GM12873 (cell line): ENCODE data around the gene SFXN2.
A peak's percentile ranks its signal among the peaks of the same experiment; 100 is the strongest.

Experiments
- TF ChIP-seq, protein P1 (sequence below): IDR thresholded peaks from 2 replicates; pipeline ENCODE4 v1.5.1; 2012; ENCODE audit warnings: low read depth, mild to moderate bottlenecking, moderate library complexity, low read length, control low read depth; ENCODE audit not compliant: insufficient read depth; ENCODE audit errors: missing control alignments

Gene SFXN2

DNA sequence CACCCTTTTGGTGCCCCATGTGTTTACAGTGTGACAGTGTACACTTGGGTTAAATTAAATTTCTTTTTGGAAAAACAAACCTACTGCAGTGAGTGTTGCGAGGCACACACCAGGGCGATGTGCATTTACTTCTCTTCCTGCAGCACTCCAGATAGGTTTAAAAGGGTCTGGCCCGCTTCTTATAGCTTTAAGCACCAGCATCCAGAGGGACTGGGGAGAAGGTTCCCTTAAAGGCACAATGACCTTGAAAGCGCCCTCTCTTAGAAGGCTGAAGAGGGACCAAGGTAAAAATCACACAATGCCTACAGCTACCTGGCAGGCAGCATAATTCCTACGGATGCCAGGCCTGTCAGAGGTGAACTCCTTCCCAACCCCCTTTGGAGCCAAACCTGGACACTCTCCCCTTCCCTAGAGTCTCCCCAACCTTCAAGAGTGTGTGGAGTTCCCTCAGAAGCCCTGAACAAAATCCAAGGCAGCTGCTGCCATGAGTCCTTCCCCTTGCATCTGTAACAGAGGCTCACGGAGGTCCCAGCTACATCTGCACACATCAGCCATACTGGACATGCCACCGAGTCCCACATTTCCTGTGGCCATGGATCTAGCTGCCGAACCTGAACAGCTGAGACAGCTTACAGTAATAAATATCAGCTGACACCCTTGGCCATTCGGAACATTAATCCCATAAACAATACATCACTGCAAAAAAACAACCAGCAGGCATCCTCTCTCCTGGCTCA, 36.9 kb upstream of the SFXN2 start:
- TF ChIP-seq, protein P1, sequence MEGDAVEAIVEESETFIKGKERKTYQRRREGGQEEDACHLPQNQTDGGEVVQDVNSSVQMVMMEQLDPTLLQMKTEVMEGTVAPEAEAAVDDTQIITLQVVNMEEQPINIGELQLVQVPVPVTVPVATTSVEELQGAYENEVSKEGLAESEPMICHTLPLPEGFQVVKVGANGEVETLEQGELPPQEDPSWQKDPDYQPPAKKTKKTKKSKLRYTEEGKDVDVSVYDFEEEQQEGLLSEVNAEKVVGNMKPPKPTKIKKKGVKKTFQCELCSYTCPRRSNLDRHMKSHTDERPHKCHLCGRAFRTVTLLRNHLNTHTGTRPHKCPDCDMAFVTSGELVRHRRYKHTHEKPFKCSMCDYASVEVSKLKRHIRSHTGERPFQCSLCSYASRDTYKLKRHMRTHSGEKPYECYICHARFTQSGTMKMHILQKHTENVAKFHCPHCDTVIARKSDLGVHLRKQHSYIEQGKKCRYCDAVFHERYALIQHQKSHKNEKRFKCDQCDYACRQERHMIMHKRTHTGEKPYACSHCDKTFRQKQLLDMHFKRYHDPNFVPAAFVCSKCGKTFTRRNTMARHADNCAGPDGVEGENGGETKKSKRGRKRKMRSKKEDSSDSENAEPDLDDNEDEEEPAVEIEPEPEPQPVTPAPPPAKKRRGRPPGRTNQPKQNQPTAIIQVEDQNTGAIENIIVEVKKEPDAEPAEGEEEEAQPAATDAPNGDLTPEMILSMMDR: no peak

DNA sequence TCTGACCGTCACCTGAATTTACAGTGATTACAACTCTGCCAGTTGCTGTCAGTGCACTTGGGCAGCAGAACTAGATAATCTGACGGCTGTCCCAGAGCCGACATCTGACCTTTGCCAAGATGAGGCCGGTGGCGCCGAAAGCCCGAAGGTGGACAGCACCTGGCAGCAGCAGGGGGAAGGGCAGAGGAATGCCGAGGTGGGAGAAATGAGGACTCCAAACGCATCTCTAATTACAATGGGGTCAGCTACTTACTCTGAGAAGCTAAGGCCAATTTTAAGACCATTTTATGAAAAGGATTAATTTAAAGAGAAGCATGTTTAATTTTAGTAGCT, 36.4 kb upstream of the SFXN2 start:
- TF ChIP-seq, protein P1: no peak

DNA sequence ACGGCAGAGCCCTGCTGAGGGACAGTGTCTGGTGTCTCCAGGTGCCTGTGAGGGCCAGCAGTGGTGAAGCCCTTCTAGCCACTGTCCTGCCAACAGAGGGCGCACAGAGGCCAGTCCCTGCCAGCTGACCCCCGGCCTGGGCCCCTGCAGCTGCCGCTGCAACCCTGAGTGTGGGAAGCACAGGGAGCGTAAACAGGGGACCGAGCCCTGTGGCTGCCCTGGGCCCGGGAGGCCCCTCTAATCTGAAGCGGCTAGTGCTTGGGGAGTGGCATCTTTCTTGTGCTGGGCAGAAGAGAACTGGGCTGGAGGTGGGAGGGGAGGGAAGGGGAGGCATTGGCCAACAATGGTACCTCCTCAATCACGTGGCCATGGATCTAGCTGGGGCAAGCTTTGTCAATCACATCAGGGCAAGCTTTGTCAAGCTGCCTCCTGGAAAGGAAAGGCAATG, 35.6 kb upstream of the SFXN2 start:
- TF ChIP-seq, protein P1: peak; percentile 67

DNA sequence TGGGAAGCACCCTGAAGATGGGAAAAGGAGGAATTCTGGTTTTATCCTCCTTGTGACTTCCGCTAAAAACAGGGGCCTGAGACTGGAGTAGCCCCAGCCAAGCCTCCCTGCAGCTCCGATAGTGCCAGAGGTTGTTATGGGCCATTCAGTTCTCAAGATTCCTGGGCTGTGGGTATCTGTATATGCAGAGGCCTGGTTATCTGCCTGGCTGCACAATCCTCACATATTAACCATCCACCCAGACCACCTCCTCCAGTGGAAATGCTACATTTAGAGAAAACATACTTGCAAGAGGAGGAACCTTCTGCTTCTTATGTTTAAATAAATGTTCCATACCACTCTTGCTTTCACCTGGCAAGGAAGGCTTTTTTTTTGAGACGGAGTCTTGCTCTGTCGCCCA, 34.8 kb upstream of the SFXN2 start:
- TF ChIP-seq, protein P1: no peak

DNA sequence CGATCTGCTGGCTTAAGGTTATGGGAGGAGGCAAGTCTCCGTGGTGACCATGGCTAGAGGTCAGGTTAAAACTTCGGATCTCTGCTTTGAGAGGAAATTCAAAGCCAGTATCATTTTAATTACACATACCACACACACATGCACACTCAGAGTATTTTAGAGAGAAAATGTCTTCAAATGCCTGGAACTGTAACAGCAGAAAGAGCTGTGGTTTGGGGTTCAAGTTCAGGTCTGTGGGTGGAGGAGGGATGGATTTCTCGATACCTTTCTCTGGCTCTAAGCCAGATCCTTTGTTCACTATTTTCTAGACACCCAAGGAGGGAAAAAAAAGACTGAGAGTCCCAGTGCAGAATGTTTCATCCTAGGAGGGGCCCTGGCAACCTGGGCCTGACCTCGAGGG, 32.7 kb upstream of the SFXN2 start:
- TF ChIP-seq, protein P1: no peak

DNA sequence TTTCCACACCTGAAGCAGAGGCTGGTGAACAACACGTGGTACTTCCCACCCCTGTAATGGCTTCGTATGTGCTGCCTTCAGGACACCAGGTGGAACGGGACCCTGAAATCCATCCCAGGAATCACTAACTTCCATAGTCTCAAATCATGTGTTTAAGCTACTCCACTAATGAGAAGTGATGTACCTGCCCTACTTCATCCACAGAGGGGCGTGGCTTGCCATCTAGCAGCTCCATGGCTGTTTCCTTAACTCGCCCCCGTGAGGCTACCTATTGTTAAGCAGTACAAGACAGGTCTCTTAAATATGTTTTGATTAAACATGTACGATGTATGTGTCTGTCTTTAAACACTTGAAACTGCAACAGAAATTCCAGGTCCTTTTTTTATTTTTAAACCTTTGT, 32.0 kb upstream of the SFXN2 start:
- TF ChIP-seq, protein P1: no peak

DNA sequence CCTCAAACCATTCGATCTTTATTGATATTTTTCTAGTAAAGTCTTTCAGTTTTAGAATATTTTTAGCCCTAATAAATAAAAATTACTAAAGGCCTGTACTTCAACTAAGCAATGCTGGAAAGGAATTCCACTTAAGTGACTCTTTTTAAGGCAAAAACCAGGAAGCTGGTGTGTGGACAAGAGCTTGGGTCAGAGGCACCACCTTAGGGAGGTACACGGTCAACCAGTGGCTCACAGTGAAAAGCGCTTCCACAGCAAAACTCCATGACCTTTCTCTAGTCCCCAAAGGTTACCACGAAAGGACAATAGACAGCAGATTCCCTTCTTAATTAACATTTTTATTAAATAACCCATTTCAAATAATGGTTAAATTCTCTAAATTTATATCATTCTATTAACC, 31.5 kb upstream of the SFXN2 start:
- TF ChIP-seq, protein P1: no peak

DNA sequence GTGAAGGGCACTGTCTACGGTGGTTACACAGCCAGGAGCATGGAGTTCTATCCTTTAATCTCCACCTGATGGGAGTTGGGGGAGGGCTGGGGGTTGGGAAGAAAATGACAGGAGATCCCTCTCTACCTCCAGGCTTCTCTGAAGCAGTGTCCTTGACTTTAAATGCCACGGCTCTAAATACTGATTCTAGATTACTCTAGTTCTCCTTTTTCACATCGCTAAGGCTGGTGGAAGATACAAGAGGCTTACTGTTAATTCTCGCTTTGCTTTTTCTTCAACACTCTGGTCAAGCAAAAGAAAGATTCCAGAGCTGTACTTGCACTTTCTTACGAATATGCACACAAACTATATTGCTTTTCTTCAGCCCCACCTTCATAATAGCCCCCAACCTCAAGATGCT, 30.7 kb upstream of the SFXN2 start:
- TF ChIP-seq, protein P1: no peak
